Activated CD4-positive, alpha-beta T cell treated with anti-CD3 and anti-CD28 coated beads, Interleukin-2, Interleukin-4, amounts not matched to agents 100 ng/mL and 50 ng/mL, durations not matched to agents 16 hours and 8 hours (primary cell): ENCODE measurements around the gene KDM1B.
"Not testable (repeated sequence)": the region's sequence is repeated elsewhere in the genome, so short reads cannot be mapped to it uniquely, and the experiment has no call there.

Source experiments
- DNase-seq: peaks from one replicate; pipeline ENCODE4 v3.0.0-alpha.2; 2020; ENCODE audit warnings: low spot score

Gene KDM1B

GRCh38 chr6:18231856-18232255 is 76.6 kb downstream of the KDM1B start:
- not testable (repeated sequence) for DNase-seq

GRCh38 chr6:18233770-18234169 is 78.5 kb downstream of the KDM1B start:
- DNase-seq, result not testable (repeated sequence)

GRCh38 chr6:18234564-18234963 is 79.3 kb downstream of the KDM1B start:
- no peak for DNase-seq

- no peak for DNase-seq
These were observed 80.3 kb downstream of the KDM1B start for GRCh38 chr6:18235524-18235923.

GRCh38 chr6:18237167-18237566 is 81.9 kb downstream of the KDM1B start:
- DNase-seq, result no peak

- DNase-seq, result no peak
These were observed 85.0 kb downstream of the KDM1B start for GRCh38 chr6:18240230-18240629.

GRCh38 chr6:18241208-18242038 is 86.2 kb downstream of the KDM1B start:
- peak; percentile 22 for DNase-seq

GRCh38 chr6:18242062-18242851 is 87.0 kb downstream of the KDM1B start:
- no peak for DNase-seq

- no peak for DNase-seq
These were observed 88.2 kb downstream of the KDM1B start for GRCh38 chr6:18243302-18243893.

- no peak for DNase-seq
These were observed 89.0 kb downstream of the KDM1B start for GRCh38 chr6:18244251-18244650.

- DNase-seq, result no peak
These were observed 89.9 kb downstream of the KDM1B start for GRCh38 chr6:18245079-18245478.

GRCh38 chr6:18245642-18246041 is 90.4 kb downstream of the KDM1B start:
- peak; percentile 54 for DNase-seq

GRCh38 chr6:18246205-18246604 is 91.0 kb downstream of the KDM1B start:
- no peak for DNase-seq

- no peak for DNase-seq
These were observed 91.8 kb downstream of the KDM1B start for GRCh38 chr6:18247002-18247401.

GRCh38 chr6:18248698-18249097 is 93.5 kb downstream of the KDM1B start:
- no peak for DNase-seq

- DNase-seq, result no peak
These were observed 94.0 kb downstream of the KDM1B start for GRCh38 chr6:18249271-18249670.

- DNase-seq, result no peak
These were observed 98.4 kb downstream of the KDM1B start for GRCh38 chr6:18253635-18254034.

- DNase-seq, result no peak
These were observed 99.6 kb downstream of the KDM1B start for GRCh38 chr6:18254793-18255192.

- DNase-seq, result no peak
These were observed 104.6 kb downstream of the KDM1B start for GRCh38 chr6:18259675-18260447.

GRCh38 chr6:18260448-18261106 is 105.4 kb downstream of the KDM1B start:
- DNase-seq, result peak; percentile 49

- no peak for DNase-seq
These were observed 106.7 kb downstream of the KDM1B start for GRCh38 chr6:18261877-18262276.
